SK-N-SH (cell line): Measurements from ENCODE around the gene CLN5. TPM values are rescaled to one million over a fixed set of nuclear protein-coding genes. Genes with fewer than 3 reads are reported as not detected.

ENCODE experiments used
- CTCF ChIA-PET: fragments of 300-600, 350-600 bp; formaldehyde crosslinking; extraction: SDS; loops from one replicate; lab custom pipeline; 2021; lab: Yijun Ruan, JAX
- POLR2A ChIA-PET: fragments of 350-600 bp; sonication (Branson Sonifier 250); formaldehyde crosslinking; extraction: SDS; loops from one replicate; lab custom pipeline; 2020; ENCODE audit warnings: antibody characterized with exemption, inconsistent platforms; lab: Yijun Ruan, JAX
- DNase-seq: peaks from one replicate; pipeline ENCODE4 v3.0.0; 2012
- H2AFZ ChIP-seq: fragments of 200-600 bp; sonication (generic); 2 replicates; pipeline ENCODE4 v1.8.1; 2016; ENCODE audit warnings: antibody characterized with exemption, mild to moderate bottlenecking, low read depth
- H3F3A ChIP-seq: fragments of 200-600 bp; sonication (generic); replicated peaks from 2 replicates; pipeline ENCODE3; 2016; ENCODE audit warnings: antibody characterized with exemption, mild to moderate bottlenecking; ENCODE audit not compliant: insufficient read depth
- H3K27ac ChIP-seq, 2 experiments: fragments of 200-500 bp in 1 of 2; fragments of 200-600 bp in 1 of 2; sonication (Bioruptor generic) in 1 of 2; sonication (generic), shearing (Covaris generic) in 1 of 2; 2 replicates each; pipeline versions ENCODE4 v1.5.1 to v1.6.1; 2014 to 2016; ENCODE audit warnings: low read depth in 2 of 2, inconsistent platforms in 1 of 2, low read length in 1 of 2, mild to moderate bottlenecking in 1 of 2, mixed read lengths in 1 of 2
- H3K27me3 ChIP-seq: fragments of 200-600 bp; sonication (generic), shearing (Covaris generic); 2 replicates; pipeline ENCODE4 v1.6.1; 2016; ENCODE audit warnings: mixed run types; ENCODE audit not compliant: insufficient read depth
- H3K36me3 ChIP-seq, 2 experiments: fragments of 200-500 bp in 1 of 2; fragments of 200-600 bp in 1 of 2; sonication (Bioruptor generic) in 1 of 2; sonication (generic) in 1 of 2; replicated peaks in 1 of 2; 2 replicates each; pipeline versions ENCODE3 to v1.5.1; 2014 to 2016; ENCODE audit warnings: low read length in 1 of 2, mild to moderate bottlenecking in 1 of 2; ENCODE audit not compliant: insufficient read depth in 2 of 2, control insufficient read depth in 1 of 2
- H3K4me1 ChIP-seq, 2 experiments: fragments of 200-500 bp in 1 of 2; fragments of 200-600 bp in 1 of 2; sonication (Bioruptor generic) in 1 of 2; sonication (generic), shearing (Covaris generic) in 1 of 2; 2 replicates each; pipeline versions ENCODE4 v1.5.1 to v1.6.1; 2014 to 2016; ENCODE audit warnings: low read depth in 1 of 2, low read length in 1 of 2, mixed run types in 1 of 2; ENCODE audit not compliant: insufficient read depth in 2 of 2, control insufficient read depth in 1 of 2
- H3K4me2 ChIP-seq: fragments of 200-600 bp; sonication (generic), shearing (Covaris generic); 2 replicates; pipeline ENCODE4 v1.6.1; 2017; ENCODE audit warnings: mixed run types
- H3K4me3 ChIP-seq, 2 experiments: fragments of 200-500 bp in 1 of 2; fragments of 200-600 bp in 1 of 2; sonication (Bioruptor generic) in 1 of 2; sonication (generic), shearing (Covaris generic) in 1 of 2; 2 replicates each; pipeline versions ENCODE4 v1.5.1 to v1.8.1; 2014 to 2016; ENCODE audit warnings: low read depth in 2 of 2, inconsistent platforms in 1 of 2, low read length in 1 of 2, mild to moderate bottlenecking in 1 of 2, mixed read lengths in 1 of 2, moderate library complexity in 1 of 2
- H3K79me2 ChIP-seq: fragments of 200-600 bp; sonication (generic); 2 replicates; pipeline ENCODE4 v1.8.1; 2017; ENCODE audit warnings: mild to moderate bottlenecking; ENCODE audit not compliant: insufficient read depth
- H3K9ac ChIP-seq: fragments of 200-600 bp; sonication (generic); 2 replicates; pipeline ENCODE4 v1.6.1; 2017; ENCODE audit warnings: mixed run types
- H3K9me2 ChIP-seq: fragments of 200-600 bp; sonication (generic); 2 replicates; pipeline ENCODE4 v1.6.1; 2017; ENCODE audit warnings: mixed run types
- H3K9me3 ChIP-seq: fragments of 200-600 bp; sonication (generic); 2 replicates; pipeline ENCODE4 v1.6.1; 2017; ENCODE audit warnings: mixed run types, mild to moderate bottlenecking, moderate library complexity
- H4K20me1 ChIP-seq: fragments of 200-600 bp; sonication (generic); 2 replicates; pipeline ENCODE4 v1.6.1; 2017; ENCODE audit warnings: mild to moderate bottlenecking, mixed run types; ENCODE audit not compliant: insufficient read depth
- EP300 ChIP-seq, 2 experiments: IDR thresholded peaks; 2 replicates each; pipeline versions ENCODE4 v1.4.0 to v1.6.1; 2012; ENCODE audit warnings: borderline replicate concordance in 1 of 2, low read depth in 1 of 2, low read length in 1 of 2
- EZH2phosphoT487 ChIP-seq: fragments of 200-600 bp; sonication (generic); IDR thresholded peaks from 2 replicates; pipeline ENCODE4 v1.6.1; 2017; ENCODE audit warnings: low read depth, mixed run types, mild to moderate bottlenecking, antibody characterized with exemption, moderate library complexity, borderline replicate concordance
- FOXJ3 ChIP-seq: sonication (generic); formaldehyde crosslinking; IDR thresholded peaks from 2 replicates; pipeline ENCODE4 v1.5.1; 2020; ENCODE audit warnings: mild to moderate bottlenecking, missing genetic modification reagents
- FOXM1 ChIP-seq: IDR thresholded peaks from 2 replicates; pipeline ENCODE4 v1.4.0; 2012; ENCODE audit warnings: low read depth, mild to moderate bottlenecking
- GABPA ChIP-seq: IDR thresholded peaks from 2 replicates; pipeline ENCODE4 v1.4.0; 2012; ENCODE audit warnings: low read depth, mild to moderate bottlenecking
- JUND ChIP-seq: IDR thresholded peaks from 2 replicates; pipeline ENCODE4 v1.4.0; 2012
- MAX ChIP-seq: IDR thresholded peaks from 2 replicates; pipeline ENCODE4 v1.4.0; 2012; ENCODE audit warnings: low read depth
- MXI1 ChIP-seq: IDR thresholded peaks from 2 replicates; pipeline ENCODE4 v1.6.1; 2012; ENCODE audit warnings: mild to moderate bottlenecking, low read depth, low read length, improper control_type of control experiment
- POLR2AphosphoS5 ChIP-seq: IDR thresholded peaks from 2 replicates; pipeline ENCODE4 v1.6.1; 2012; ENCODE audit warnings: low read depth, low read length
- RAD21 ChIP-seq: IDR thresholded peaks from 2 replicates; pipeline ENCODE4 v1.6.1; 2012; ENCODE audit warnings: mild to moderate bottlenecking, low read length
- RFX5 ChIP-seq: IDR thresholded peaks from 2 replicates; pipeline ENCODE4 v1.6.1; 2012; ENCODE audit warnings: mild to moderate bottlenecking, improper control_type of control experiment, low read length
- RXRA ChIP-seq: IDR thresholded peaks from 2 replicates; pipeline ENCODE4 v1.4.0; 2012; ENCODE audit warnings: low read depth, mild to moderate bottlenecking, borderline replicate concordance
- TAF1 ChIP-seq: IDR thresholded peaks from 2 replicates; pipeline ENCODE4 v1.6.1; 2012; ENCODE audit warnings: low read depth, mild to moderate bottlenecking, low read length, moderate library complexity, borderline replicate concordance
- USF1 ChIP-seq: IDR thresholded peaks from 2 replicates; pipeline ENCODE4 v1.4.0; 2012; ENCODE audit warnings: low read depth, borderline replicate concordance
- YY1 ChIP-seq: IDR thresholded peaks from 2 replicates; pipeline ENCODE4 v1.4.0; 2012; ENCODE audit warnings: low read depth, mild to moderate bottlenecking
- WGBS: methylation state at CpG from one replicate; pipeline ENCODE4 v1.1.6; 2017; ENCODE audit warnings: low lambda C conversion rate; 5-methylcytosine and 5-hydroxymethylcytosine counted together
- polyA plus RNA-seq, 3 experiments: library from polyadenylated mRNA; depleted of rRNA; stranded (reverse); fragments of >200 nt; gene quantifications; 2 replicates each; pipeline ENCODE4 v1.2.3, GENCODE V29; 2012
- TF ChIP-seq, protein P1 (sequence below): IDR thresholded peaks from 2 replicates; pipeline ENCODE4 v1.4.0; 2012; ENCODE audit warnings: low read depth, borderline replicate concordance
- TF ChIP-seq, protein P2 (sequence below): IDR thresholded peaks from 2 replicates; pipeline ENCODE4; 2012

The CLN5 gene
- polyA plus RNA-seq, 1 of the 3 experiments (the other 2 are of a cell fraction) = 11.6 TPM

GRCh38 chr13:77036279-77036678, 44.4 kb downstream of the CLN5 start:
- Histone ChIP-seq H3K9me2 (no peaks in the 10 kb centered on the region), H3K9me3 (no peaks in the 10 kb centered on the region), H4K20me1 (no peaks in the 10 kb centered on the region), H3K27ac (no peak overlapping the region), H3K9ac (no peak overlapping the region), H3K4me2 (no peak overlapping the region), H3K4me3 (no peak overlapping the region), H3K4me1 (no peaks in the 10 kb centered on the region), H3K36me3 (no peaks in the 10 kb centered on the region), H2AFZ (no peak overlapping the region), H3K27me3 (no peaks in the 10 kb centered on the region), H3F3A (no peaks in the 10 kb centered on the region), H3K79me2 (no peaks in the 10 kb centered on the region)
- CTCF ChIA-PET = interaction anchor here (1.5 kb wide), 1 partner anchor 26 kb away, joined by 3 read pairs; no protein-coding TSS in a partner anchor
- TF ChIP-seq, protein P1, sequence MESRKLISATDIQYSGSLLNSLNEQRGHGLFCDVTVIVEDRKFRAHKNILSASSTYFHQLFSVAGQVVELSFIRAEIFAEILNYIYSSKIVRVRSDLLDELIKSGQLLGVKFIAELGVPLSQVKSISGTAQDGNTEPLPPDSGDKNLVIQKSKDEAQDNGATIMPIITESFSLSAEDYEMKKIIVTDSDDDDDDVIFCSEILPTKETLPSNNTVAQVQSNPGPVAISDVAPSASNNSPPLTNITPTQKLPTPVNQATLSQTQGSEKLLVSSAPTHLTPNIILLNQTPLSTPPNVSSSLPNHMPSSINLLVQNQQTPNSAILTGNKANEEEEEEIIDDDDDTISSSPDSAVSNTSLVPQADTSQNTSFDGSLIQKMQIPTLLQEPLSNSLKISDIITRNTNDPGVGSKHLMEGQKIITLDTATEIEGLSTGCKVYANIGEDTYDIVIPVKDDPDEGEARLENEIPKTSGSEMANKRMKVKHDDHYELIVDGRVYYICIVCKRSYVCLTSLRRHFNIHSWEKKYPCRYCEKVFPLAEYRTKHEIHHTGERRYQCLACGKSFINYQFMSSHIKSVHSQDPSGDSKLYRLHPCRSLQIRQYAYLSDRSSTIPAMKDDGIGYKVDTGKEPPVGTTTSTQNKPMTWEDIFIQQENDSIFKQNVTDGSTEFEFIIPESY = no peak
- TF ChIP-seq FOXJ3 (CRISPR knock-in tag) (no peak), RFX5 (no peak), YY1 (no peak)
- 90% methylated on average over 1 of the region's 1 CpG for WGBS
- no peak for DNase-seq
- POLR2A ChIA-PET = no interaction called here

DNA sequence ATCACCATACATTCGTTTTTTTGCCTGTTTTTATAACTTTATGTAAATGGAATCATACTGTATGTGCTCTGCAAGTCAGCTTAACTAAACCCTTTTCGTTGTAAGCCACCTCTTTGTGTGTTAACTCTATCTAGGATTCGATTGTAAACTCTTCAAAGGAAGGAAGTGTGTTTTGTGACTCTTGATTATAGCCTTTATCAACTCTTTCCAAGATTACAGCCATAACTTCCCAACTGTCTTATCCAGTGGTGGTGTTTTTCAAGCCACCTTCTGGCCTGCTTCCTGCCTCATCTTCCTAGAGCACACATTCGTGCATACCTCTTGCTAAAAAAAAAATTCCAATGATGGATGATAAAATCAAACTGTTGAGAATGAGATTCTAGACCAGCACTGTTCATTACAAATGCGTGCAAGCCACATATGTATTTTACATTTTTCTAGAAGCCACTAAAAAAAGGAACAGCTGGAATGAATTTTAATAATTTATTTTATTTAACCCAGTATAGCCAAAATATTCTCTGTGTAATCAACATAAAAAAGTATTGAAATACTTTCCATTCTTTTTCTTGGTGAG, 47.1 kb downstream of the CLN5 start:
- Histone ChIP-seq H3K9me3 (no peaks in the 10 kb centered on the region), H3K27me3 (no peaks in the 10 kb centered on the region), H2AFZ (no peak overlapping the region), H4K20me1 (no peaks in the 10 kb centered on the region), H3K4me2 (no peak overlapping the region), H3K36me3 (peaks cover 0 to 2% of the 10 kb centered on the region in 2 experiments), H3K9ac (no peak overlapping the region), H3K4me3 (no peak overlapping the region), H3K27ac (no peak overlapping the region), H3F3A (no peaks in the 10 kb centered on the region), H3K9me2 (no peaks in the 10 kb centered on the region), H3K4me1 (no peaks in the 10 kb centered on the region), H3K79me2 (no peaks in the 10 kb centered on the region)
- TF ChIP-seq, protein P2, sequence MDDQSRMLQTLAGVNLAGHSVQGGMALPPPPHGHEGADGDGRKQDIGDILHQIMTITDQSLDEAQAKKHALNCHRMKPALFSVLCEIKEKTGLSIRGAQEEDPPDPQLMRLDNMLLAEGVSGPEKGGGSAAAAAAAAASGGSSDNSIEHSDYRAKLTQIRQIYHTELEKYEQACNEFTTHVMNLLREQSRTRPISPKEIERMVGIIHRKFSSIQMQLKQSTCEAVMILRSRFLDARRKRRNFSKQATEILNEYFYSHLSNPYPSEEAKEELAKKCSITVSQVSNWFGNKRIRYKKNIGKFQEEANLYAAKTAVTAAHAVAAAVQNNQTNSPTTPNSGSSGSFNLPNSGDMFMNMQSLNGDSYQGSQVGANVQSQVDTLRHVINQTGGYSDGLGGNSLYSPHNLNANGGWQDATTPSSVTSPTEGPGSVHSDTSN = no peak
- TF ChIP-seq RXRA (no peak), RFX5 (no peak)
- no peak for DNase-seq
- WGBS = 63% methylated on average over 5 of the region's 5 CpGs
- ChIA-PET CTCF (no interaction called here), POLR2A (no interaction called here)

- H3K27ac ChIP-seq = no peak overlapping the region
- H4K20me1 ChIP-seq = no peaks in the 10 kb centered on the region
- H3K27me3 ChIP-seq = no peaks in the 10 kb centered on the region
- no peak overlapping the region for H3K9ac ChIP-seq
- no peaks in the 10 kb centered on the region for H3K9me2 ChIP-seq
- H2AFZ ChIP-seq = no peak overlapping the region
- CTCF ChIA-PET = no interaction called here
- H3K9me3 ChIP-seq = no peaks in the 10 kb centered on the region
- H3F3A ChIP-seq = no peaks in the 10 kb centered on the region
- WGBS = 90% methylated on average over 7 of the region's 7 CpGs
- no peaks in the 10 kb centered on the region for H3K79me2 ChIP-seq
- no peak overlapping the region for H3K4me3 ChIP-seq
- H3K4me1 ChIP-seq = no peaks in the 10 kb centered on the region
- DNase-seq = no peak
- no peak overlapping the region for H3K4me2 ChIP-seq
- POLR2A ChIA-PET = no interaction called here
- peaks cover 4 to 7% of the 10 kb centered on the region in 2 experiments for H3K36me3 ChIP-seq
- TF ChIP-seq POLR2AphosphoS5 (no peak), MAX (no peak), EZH2phosphoT487 (no peak), USF1 (no peak), FOXJ3 (CRISPR knock-in tag) (no peak), JUND (no peak), TAF1 (no peak), EP300 (IDR thresholded peaks at IDR 0.05; ENCODE audit: borderline replicate concordance in 1 of 2, low read depth in 1 of 2, low read length in 1 of 2) (no peak), RFX5 (no peak), FOXM1 (no peak), GABPA (no peak), RAD21 (no peak), MXI1 (no peak), RXRA (no peak)
- TF ChIP-seq, protein P2 = no peak
Measured at GRCh38 chr13:77040076-77040475, 48.2 kb downstream of the CLN5 start.
